DMS 273 treated with DMSO at 0.1 percent for 48 hours (cell line): ENCODE measurements around the gene NR2C2.

Experiments used
- DNase-seq: peaks from one replicate; lab custom pipeline; 2025; lab: John Stamatoyannopoulos, UW

The NR2C2 gene

GRCh38 chr3:15023719-15024118 is 76.3 kb downstream of the NR2C2 start:
- no peak for DNase-seq

GRCh38 chr3:15029625-15030024 is 82.2 kb downstream of the NR2C2 start:
- no peak for DNase-seq

- DNase-seq = no peak
These were observed 85.3 kb downstream of the NR2C2 start for GRCh38 chr3:15032650-15033049.

- DNase-seq = no peak
These were observed 85.7 kb downstream of the NR2C2 start for GRCh38 chr3:15033103-15033502.

GRCh38 chr3:15038306-15038705 is 90.9 kb downstream of the NR2C2 start:
- no peak for DNase-seq

- DNase-seq = no peak
These were observed 93.5 kb downstream of the NR2C2 start for GRCh38 chr3:15040844-15041243.

- no peak for DNase-seq
These were observed 94.6 kb downstream of the NR2C2 start for GRCh38 chr3:15041950-15042349.

GRCh38 chr3:15042936-15043335 is 95.6 kb downstream of the NR2C2 start:
- no peak for DNase-seq

GRCh38 chr3:15043408-15044171 is 96.2 kb downstream of the NR2C2 start:
- no peak for DNase-seq

GRCh38 chr3:15044326-15044725 is 96.9 kb downstream of the NR2C2 start:
- DNase-seq = no peak

- no peak for DNase-seq
These were observed 98.3 kb downstream of the NR2C2 start for GRCh38 chr3:15045667-15046066.

- DNase-seq = no peak
These were observed 102.2 kb downstream of the NR2C2 start for GRCh38 chr3:15049584-15049983.

GRCh38 chr3:15050405-15051092 is 103.2 kb downstream of the NR2C2 start:
- DNase-seq = no peak

GRCh38 chr3:15051531-15051930 is 104.1 kb downstream of the NR2C2 start:
- DNase-seq = no peak

- DNase-seq = no peak
These were observed 105.2 kb downstream of the NR2C2 start for GRCh38 chr3:15052335-15053242.

GRCh38 chr3:15053541-15053940 is 106.2 kb downstream of the NR2C2 start:
- no peak for DNase-seq

GRCh38 chr3:15055019-15055557 is 107.7 kb downstream of the NR2C2 start:
- DNase-seq = no peak

GRCh38 chr3:15056676-15057404 is 109.5 kb downstream of the NR2C2 start:
- DNase-seq = no peak

GRCh38 chr3:15060029-15060428 is 112.6 kb downstream of the NR2C2 start:
- DNase-seq = no peak

- no peak for DNase-seq
These were observed 115.9 kb downstream of the NR2C2 start for GRCh38 chr3:15063238-15063637.

GRCh38 chr3:15063656-15064286 is 116.4 kb downstream of the NR2C2 start:
- DNase-seq = no peak
